ENCODE data around the gene CYP26B1. TPM values are rescaled to one million over a fixed set of nuclear protein-coding genes. Genes with fewer than 3 reads are reported as not detected.

The CYP26B1 gene
- total RNA-seq, 1 experiment from 2014 or later = 1.7 TPM

DNA sequence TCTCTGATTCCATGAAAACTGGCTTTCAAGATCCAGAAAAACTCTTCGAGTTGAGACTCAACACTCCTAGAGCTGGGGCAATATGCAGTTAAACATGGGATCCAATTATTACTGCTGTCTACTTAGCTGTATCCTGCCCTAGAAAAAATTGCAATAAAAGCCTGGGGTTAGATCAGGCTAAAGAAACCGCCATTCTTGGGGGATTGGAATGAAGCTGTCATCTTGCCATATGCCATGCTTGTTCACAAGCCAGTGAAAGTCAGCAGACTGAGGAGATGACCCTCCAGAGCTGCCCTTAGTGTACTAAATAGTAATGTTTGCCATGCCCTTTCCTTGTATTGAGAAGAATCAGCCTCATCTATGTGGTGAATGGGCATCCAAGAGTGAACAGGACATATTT lies 30.9 kb upstream of the CYP26B1 start:
- H3K36me3 Mint-ChIP-seq (ENCODE audit: insufficient read depth, unreplicated experiment) = peaks cover 11% of the 10 kb centered on the region
- H3K4me1 ChIP-seq = peaks cover 9% of the 10 kb centered on the region
- POLR2A ChIA-PET = no interaction called here
- DNase-seq = no peak
- TSS peak; percentile 11 for BruUV-seq (replicated peaks)
- H3K27me3 Mint-ChIP-seq (ENCODE audit: insufficient read depth, unreplicated experiment) = no peaks in the 10 kb centered on the region
- H3K4me1 Mint-ChIP-seq (ENCODE audit: low read depth, unreplicated experiment) = no peaks in the 10 kb centered on the region
- CTCF ChIA-PET = no interaction called here
- TF ChIP-seq, protein P1, sequence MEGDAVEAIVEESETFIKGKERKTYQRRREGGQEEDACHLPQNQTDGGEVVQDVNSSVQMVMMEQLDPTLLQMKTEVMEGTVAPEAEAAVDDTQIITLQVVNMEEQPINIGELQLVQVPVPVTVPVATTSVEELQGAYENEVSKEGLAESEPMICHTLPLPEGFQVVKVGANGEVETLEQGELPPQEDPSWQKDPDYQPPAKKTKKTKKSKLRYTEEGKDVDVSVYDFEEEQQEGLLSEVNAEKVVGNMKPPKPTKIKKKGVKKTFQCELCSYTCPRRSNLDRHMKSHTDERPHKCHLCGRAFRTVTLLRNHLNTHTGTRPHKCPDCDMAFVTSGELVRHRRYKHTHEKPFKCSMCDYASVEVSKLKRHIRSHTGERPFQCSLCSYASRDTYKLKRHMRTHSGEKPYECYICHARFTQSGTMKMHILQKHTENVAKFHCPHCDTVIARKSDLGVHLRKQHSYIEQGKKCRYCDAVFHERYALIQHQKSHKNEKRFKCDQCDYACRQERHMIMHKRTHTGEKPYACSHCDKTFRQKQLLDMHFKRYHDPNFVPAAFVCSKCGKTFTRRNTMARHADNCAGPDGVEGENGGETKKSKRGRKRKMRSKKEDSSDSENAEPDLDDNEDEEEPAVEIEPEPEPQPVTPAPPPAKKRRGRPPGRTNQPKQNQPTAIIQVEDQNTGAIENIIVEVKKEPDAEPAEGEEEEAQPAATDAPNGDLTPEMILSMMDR (IDR thresholded peaks at IDR 0.05; ENCODE audit: insufficient read depth in 1 of 2, low read depth in 1 of 2, low read length in 1 of 2, severe bottlenecking in 1 of 2, unreplicated experiment in 1 of 2) = no peak
- no peaks in the 10 kb centered on the region for H3K27me3 ChIP-seq (replicated peaks; ENCODE audit: control insufficient read depth, insufficient read depth, low read length)
- H3K27ac Mint-ChIP-seq (ENCODE audit: unreplicated experiment) = no peak overlapping the region
- intact Hi-C loops (cut with micrococcal nuclease; ENCODE audit: unreplicated experiment) = no loop called here
- H3K9me3 ChIP-seq = no peaks in the 10 kb centered on the region
- H3K4me3 ChIP-seq (ENCODE audit: low read depth, low read length) = no peak overlapping the region
- no peak overlapping the region for H3K4me3 Mint-ChIP-seq (ENCODE audit: unreplicated experiment)
- no peaks in the 10 kb centered on the region; the same call in 1 of the 2 replicates for H3K36me3 ChIP-seq (ENCODE audit: control insufficient read depth, insufficient read depth, low read length)
- H3K9me3 Mint-ChIP-seq (ENCODE audit: unreplicated experiment) = no peaks in the 10 kb centered on the region

DNA sequence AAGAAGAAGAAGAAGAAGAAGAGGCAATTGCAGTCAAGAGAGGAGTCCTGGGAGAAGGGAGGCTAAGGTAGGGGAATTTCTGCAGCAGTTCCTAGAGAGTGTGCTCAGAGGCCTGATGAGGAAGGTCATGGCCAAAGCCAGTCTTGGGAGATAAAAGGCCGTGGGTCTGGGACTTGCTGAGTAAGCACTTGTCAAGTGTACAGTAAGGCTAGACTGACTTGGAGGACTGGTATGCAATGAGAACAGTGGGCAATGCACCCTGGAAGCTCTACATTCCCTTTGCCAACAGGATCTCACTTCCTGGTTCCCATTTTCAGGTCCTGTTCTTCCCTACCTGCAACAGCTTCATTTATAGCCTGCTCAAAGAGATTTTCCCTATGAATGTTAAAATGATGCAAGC lies 28.6 kb upstream of the CYP26B1 start:
- no peaks in the 10 kb centered on the region for H3K27me3 ChIP-seq (replicated peaks; ENCODE audit: control insufficient read depth, insufficient read depth, low read length)
- no peaks in the 10 kb centered on the region for H3K27me3 Mint-ChIP-seq (ENCODE audit: insufficient read depth, unreplicated experiment)
- H3K4me1 ChIP-seq = no peaks in the 10 kb centered on the region
- TF ChIP-seq, protein P1 (IDR thresholded peaks at IDR 0.05; ENCODE audit: insufficient read depth in 1 of 2, low read depth in 1 of 2, low read length in 1 of 2, severe bottlenecking in 1 of 2, unreplicated experiment in 1 of 2) = no peak
- H3K4me3 ChIP-seq (ENCODE audit: low read depth, low read length) = no peak overlapping the region
- H3K4me3 Mint-ChIP-seq (ENCODE audit: unreplicated experiment) = no peak overlapping the region
- ChIA-PET POLR2A (no interaction called here), CTCF (interaction anchor here (0.8 kb wide), 1 partner anchor 21 kb away, joined by 3 read pairs; no protein-coding TSS in a partner anchor)
- no TSS peak for BruUV-seq (replicated peaks)
- DNase-seq = no peak
- H3K4me1 Mint-ChIP-seq (ENCODE audit: low read depth, unreplicated experiment) = no peaks in the 10 kb centered on the region
- no peaks in the 10 kb centered on the region for H3K9me3 ChIP-seq
- H3K27ac Mint-ChIP-seq (ENCODE audit: unreplicated experiment) = no peak overlapping the region
- intact Hi-C loops (cut with micrococcal nuclease; ENCODE audit: unreplicated experiment) = no loop called here
- no peaks in the 10 kb centered on the region; the same call in 1 of the 2 replicates for H3K36me3 ChIP-seq (ENCODE audit: control insufficient read depth, insufficient read depth, low read length)
- peaks cover 12% of the 10 kb centered on the region for H3K36me3 Mint-ChIP-seq (ENCODE audit: insufficient read depth, unreplicated experiment)
- no peaks in the 10 kb centered on the region for H3K9me3 Mint-ChIP-seq (ENCODE audit: unreplicated experiment)

DNA sequence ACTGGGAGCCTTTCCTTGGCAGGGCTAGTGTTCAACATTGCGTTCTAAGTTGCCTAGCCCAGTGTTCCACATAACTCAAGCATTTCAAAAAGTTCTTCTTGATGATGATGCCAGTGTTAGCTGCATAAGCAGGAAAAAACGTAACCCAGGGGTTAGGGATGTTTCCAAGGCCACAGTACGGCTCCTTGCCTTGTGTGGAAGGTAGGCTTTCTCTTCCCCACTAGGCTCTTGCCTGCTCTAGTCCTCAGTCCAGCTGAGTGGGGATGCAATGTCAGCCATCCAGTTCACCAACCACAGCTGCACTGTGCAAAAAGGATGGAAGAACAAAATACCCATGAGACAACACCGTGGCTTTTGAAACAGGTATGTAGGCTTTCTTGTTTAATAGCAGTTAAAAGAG lies 28.0 kb upstream of the CYP26B1 start:
- TF ChIP-seq, protein P1 (IDR thresholded peaks at IDR 0.05; ENCODE audit: insufficient read depth in 1 of 2, low read depth in 1 of 2, low read length in 1 of 2, severe bottlenecking in 1 of 2, unreplicated experiment in 1 of 2) = no peak
- no peaks in the 10 kb centered on the region; the same call in 1 of the 2 replicates for H3K36me3 ChIP-seq (ENCODE audit: control insufficient read depth, insufficient read depth, low read length)
- no peaks in the 10 kb centered on the region for H3K4me1 ChIP-seq
- Mint-ChIP-seq H3K27me3 (ENCODE audit: insufficient read depth, unreplicated experiment) (no peaks in the 10 kb centered on the region), H3K4me1 (ENCODE audit: low read depth, unreplicated experiment) (no peaks in the 10 kb centered on the region), H3K36me3 (ENCODE audit: insufficient read depth, unreplicated experiment) (peaks cover 12% of the 10 kb centered on the region), H3K9me3 (ENCODE audit: unreplicated experiment) (no peaks in the 10 kb centered on the region), H3K4me3 (ENCODE audit: unreplicated experiment) (no peak overlapping the region), H3K27ac (ENCODE audit: unreplicated experiment) (no peak overlapping the region)
- CTCF ChIA-PET = interaction anchor here (0.8 kb wide), 1 partner anchor 20 kb away, joined by 3 read pairs; no protein-coding TSS in a partner anchor
- DNase-seq = no peak
- BruUV-seq (replicated peaks) = no TSS peak
- intact Hi-C loops (cut with micrococcal nuclease; ENCODE audit: unreplicated experiment) = no loop called here
- H3K4me3 ChIP-seq (ENCODE audit: low read depth, low read length) = no peak overlapping the region
- POLR2A ChIA-PET = no interaction called here
- H3K27me3 ChIP-seq (replicated peaks; ENCODE audit: control insufficient read depth, insufficient read depth, low read length) = no peaks in the 10 kb centered on the region
- H3K9me3 ChIP-seq = no peaks in the 10 kb centered on the region
